ENCODE results near the gene DRC1.

DNA sequence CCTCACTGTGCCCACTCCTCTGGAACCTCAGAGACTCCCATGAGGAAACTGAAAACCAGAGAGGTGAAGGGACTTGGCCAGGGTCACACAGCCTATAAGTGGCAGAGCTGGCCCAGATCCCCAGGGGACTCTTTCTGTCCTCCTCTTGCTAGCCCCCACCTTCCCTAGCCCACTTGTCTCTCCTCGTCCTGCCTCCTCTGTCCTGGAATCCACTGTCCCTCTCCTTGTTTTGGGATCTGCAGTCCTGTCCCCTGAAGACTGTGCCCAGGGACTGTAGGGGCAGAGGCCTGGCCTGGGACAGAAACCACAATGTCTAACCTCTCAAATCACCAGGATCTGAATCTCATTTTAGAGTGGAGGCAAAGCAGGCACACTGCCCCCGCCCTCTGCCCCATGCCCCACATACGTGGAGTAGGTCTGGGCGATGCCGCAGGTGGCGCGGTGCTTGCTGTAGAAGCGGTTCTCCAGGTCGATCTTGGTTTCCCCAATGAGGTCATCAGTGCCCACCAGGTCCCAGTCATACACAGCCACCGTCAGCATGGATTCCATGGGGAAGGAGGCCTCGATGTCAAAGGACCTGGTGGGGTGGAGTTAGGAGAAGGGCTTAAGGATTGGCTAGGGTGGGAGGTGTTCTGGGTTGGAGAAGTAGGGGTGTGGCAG, 63.7 kb downstream of the DRC1 start:
- no peak for TF ChIP-seq YY1 (IDR thresholded peaks at IDR 0.05; ENCODE audit: insufficient read depth, insufficient read length)
- no peak for TF ChIP-seq SUZ12 (IDR thresholded peaks at IDR 0.05; ENCODE audit: extremely low read depth, insufficient read depth, insufficient read length)
- no peak for TF ChIP-seq ZNF274 (IDR thresholded peaks at IDR 0.05; ENCODE audit: low read depth, low read length)

All from NT2/D1 (cell line).